Retinal pigment epithelial cell (primary cell): Measurements from ENCODE around the gene SMC3.
"Not testable (repeated sequence)": the region's sequence is repeated elsewhere in the genome, so short reads cannot be mapped to it uniquely, and the experiment has no call there.

Source experiments
- DNase-seq: peaks from one replicate; pipeline ENCODE4 v3.0.0-alpha.2; 2010; ENCODE audit warnings: low read depth
- H3K4me3 ChIP-seq: 2 replicates; pipeline ENCODE4 v1.5.1; 2011; ENCODE audit warnings: mild to moderate bottlenecking, low read length, control low read depth, moderate library complexity
- TF ChIP-seq, protein P1 (sequence below): conservative IDR thresholded peaks from 2 replicates; pipeline ENCODE4 v1.5.1; 2011; ENCODE audit warnings: low read depth, low read length, control low read depth, inconsistent platforms

The SMC3 gene

DNA sequence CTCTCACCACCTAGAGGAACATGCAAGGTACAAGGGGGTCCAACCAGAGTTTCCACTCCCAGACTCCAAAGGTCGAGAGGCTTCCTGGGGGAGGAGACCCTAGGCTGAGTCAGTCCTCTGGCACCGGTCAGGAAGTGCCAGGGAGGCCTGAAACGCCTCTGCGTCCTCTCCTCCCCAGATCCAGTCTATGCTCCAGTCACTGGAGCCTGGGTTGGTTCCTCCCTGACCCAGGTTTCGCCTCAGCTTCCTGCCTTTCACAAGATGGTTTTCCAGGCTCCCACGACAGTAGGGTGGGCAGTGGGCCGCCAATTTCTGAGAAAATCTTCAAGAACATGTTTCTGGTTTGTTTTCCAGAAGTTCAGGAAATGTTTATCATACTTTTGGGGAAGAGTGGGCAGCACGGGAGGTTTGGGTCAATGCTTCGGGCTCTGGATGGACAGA lies 39.7 kb upstream of the SMC3 start:
- TF ChIP-seq, protein P1, sequence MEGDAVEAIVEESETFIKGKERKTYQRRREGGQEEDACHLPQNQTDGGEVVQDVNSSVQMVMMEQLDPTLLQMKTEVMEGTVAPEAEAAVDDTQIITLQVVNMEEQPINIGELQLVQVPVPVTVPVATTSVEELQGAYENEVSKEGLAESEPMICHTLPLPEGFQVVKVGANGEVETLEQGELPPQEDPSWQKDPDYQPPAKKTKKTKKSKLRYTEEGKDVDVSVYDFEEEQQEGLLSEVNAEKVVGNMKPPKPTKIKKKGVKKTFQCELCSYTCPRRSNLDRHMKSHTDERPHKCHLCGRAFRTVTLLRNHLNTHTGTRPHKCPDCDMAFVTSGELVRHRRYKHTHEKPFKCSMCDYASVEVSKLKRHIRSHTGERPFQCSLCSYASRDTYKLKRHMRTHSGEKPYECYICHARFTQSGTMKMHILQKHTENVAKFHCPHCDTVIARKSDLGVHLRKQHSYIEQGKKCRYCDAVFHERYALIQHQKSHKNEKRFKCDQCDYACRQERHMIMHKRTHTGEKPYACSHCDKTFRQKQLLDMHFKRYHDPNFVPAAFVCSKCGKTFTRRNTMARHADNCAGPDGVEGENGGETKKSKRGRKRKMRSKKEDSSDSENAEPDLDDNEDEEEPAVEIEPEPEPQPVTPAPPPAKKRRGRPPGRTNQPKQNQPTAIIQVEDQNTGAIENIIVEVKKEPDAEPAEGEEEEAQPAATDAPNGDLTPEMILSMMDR = no peak
- H3K4me3 ChIP-seq = no peak overlapping the region
- DNase-seq = no peak

DNA sequence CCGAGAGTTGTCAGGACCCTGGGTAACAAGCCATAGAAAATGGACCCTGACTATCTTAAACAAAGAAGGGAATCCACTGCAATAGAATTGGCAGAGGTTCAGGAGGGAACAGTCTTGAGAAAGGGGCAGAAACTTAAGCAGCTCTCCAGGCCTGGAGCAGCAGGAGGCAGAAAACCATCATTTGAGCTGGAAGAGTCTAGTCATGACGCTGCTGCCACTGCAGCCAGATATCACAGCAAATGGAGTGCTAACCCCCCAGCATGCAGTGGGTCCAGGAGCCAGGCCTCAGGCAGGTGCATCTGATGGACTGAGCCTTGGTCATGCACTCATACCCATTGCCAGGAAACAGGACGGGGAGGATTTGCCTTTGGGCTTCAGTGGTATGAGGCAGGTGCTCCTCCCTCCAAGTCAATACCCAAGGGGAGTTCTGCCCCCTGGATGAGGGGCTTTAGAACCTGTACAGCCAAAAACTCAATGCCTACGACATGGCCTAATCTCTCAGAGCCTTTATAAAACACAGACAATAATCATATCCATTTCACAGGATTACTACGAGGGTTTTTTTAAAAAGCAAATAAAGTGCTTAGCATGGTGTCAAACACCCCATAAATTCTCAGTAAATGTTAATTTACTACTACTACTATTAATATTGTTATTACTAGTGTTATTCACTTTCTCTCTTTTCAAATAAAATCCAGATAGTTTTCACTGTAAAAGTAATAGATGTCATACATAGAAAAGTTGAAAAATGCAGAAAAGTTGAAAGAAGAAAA lies 39.1 kb upstream of the SMC3 start:
- TF ChIP-seq, protein P1 = no peak
- H3K4me3 ChIP-seq = no peak overlapping the region

DNA sequence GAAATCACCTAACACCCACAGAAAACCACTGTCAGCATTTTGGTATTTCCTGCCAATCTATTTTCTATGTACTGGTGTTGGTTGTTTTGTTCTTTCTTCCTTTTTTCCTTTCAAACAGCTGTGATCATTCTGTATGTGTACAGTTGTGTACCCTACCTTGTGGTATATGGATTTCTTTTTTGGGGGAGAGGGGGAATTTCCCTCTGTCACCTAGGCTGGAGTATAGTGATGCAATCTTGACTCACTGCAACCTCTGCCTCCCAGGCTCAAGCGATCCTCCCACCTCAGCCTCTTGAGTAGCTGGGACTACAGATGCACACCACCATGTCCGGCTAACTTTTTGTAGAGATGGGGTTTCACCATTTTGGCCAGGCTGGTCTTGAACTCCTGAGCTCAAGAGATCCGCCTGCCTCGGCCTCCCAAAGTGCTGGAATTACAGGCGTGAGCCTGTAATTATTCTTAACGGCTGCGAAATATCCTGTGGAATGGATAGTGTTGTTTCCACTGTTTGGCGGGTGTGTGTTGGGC lies 38.4 kb upstream of the SMC3 start:
- DNase-seq, H3K4me3 ChIP-seq: not testable (repeated sequence)

More for the DNA sequence above, 39.1 kb upstream of the SMC3 start:
- DNase-seq = no peak

DNA sequence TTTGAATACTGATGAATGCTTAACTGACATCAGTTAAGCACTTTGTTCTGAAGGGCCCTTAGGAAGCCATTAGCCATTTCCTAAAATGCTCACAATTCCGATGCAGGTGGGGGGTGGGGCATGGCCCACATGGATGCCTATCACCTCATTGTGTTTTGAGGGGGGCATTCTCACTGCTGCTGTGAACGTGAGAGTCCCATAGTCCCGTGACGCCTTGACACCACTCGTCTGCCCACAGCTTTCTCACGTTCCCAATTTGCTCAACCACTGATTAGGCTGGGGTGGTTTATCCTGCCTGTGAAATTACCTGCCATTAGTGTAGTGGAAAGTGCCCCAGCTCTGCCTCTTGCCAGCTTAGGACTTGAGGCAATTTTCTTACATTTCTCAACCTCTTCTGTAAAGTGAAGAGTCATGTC lies 37.9 kb upstream of the SMC3 start:
- no peak for DNase-seq
- TF ChIP-seq, protein P1 = no peak
- H3K4me3 ChIP-seq = no peak overlapping the region

DNA sequence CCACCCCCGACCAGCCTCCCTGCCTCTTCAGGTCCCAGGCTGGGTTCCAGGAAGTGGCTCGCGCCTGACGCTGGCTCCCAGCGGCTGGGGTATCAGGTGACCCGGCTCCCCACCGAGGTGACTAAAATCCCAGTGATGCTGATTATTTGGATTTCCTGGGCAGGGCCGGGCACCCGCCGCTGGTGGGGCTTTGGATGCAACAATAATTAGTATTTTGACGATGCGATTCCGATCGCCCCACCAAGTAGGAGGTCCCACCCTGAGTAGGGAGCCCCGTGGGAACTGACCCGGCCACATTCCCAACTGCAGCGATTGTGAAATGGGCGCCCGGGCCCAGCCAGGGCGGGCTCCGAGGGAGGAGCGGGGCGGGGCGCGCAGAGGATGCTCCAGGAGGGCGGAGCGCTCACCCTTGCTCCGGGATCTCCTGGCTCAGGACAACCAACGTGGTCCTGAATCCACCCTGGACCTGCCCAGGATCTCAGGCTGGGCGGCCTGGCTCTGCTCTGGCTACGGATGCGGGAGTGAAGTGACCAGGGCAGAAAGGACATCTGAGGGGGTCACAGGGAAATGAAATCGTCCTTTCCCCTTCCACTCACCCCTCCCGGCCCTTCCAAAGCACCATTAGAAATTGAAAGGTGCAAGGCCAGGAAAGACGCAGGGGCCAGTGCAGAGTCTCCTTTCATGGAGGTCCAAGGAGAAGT lies 37.2 kb upstream of the SMC3 start:
- peak; percentile 63 for DNase-seq
- TF ChIP-seq, protein P1 = no peak
- H3K4me3 ChIP-seq = peak overlapping the region; percentile 41

DNA sequence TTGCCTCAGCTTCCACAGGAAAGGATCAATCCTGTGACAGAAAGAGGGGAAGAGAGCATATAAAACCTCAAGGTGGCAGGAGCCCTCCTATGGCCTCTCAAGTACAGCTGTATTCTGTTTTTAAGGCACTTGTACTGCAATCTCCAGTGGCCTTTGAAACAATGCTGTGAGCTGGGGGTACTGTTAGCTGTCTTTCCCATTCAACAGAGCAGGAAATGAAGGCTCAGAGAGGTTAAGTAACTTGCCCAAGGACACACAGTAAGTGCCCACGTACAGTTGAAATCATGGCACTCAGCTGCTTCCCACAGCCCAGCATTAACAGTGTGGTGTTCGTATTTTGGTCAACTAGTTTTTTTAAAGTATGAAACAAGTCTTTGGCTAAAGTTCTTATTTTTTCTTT lies 35.8 kb upstream of the SMC3 start:
- no peak for DNase-seq
- no peak overlapping the region for H3K4me3 ChIP-seq
- TF ChIP-seq, protein P1 = no peak

DNA sequence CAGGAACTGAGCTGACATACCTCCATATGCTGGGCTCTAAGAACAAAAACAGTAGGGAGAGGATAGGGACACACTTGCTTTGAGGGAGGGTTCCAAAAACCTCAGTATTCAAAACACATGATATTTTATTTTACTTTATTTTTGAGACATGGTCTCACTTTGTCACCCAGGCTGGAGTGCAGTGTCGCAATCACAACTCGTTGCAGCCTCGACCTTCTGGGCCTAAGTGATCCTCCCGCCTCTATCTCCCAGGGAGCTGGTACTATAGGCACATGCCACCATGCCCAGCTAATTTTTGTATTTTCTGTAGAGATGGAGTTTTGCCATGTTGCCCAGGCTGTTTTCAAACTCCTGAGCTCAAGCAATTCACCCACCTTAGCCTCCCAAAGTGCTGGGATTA lies 34.9 kb upstream of the SMC3 start:
- not testable (repeated sequence) for DNase-seq, H3K4me3 ChIP-seq

DNA sequence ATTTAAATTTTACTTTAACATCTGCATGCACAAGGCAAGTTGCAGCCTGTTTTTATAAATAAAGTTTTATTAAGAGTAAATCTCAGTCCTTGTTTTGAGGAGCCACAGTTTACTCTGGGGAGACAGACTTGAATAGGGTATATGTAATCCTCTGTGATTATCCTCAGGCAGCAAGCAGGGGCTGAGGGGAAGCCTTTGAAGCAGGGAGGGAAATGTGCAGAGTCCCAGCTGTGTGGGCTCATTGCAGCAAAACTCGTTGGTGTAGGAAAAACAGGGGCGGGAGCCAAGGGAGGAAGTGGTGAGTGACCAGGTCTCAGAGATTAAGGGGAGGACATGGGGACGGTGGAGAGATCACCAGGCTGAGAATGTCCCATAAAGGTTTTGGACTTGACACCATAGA lies 34.3 kb upstream of the SMC3 start:
- TF ChIP-seq, protein P1 = no peak
- H3K4me3 ChIP-seq = no peak overlapping the region
- DNase-seq = no peak
